SK-N-SH (cell line): Measurements from ENCODE around the gene USP1. TPM values are rescaled to one million over a fixed set of nuclear protein-coding genes. Genes with fewer than 3 reads are reported as not detected.
A peak's percentile ranks its signal among the peaks of the same experiment; 100 is the strongest.

Source experiments
- CTCF ChIA-PET: fragments of 300-600, 350-600 bp; formaldehyde crosslinking; extraction: SDS; loops from one replicate; lab custom pipeline; 2021; lab: Yijun Ruan, JAX
- POLR2A ChIA-PET: fragments of 350-600 bp; sonication (Branson Sonifier 250); formaldehyde crosslinking; extraction: SDS; loops from one replicate; lab custom pipeline; 2020; ENCODE audit warnings: antibody characterized with exemption, inconsistent platforms; lab: Yijun Ruan, JAX
- DNase-seq: peaks from one replicate; pipeline ENCODE4 v3.0.0; 2012
- H2AFZ ChIP-seq: fragments of 200-600 bp; sonication (generic); 2 replicates; pipeline ENCODE4 v1.8.1; 2016; ENCODE audit warnings: antibody characterized with exemption, mild to moderate bottlenecking, low read depth
- H3F3A ChIP-seq: fragments of 200-600 bp; sonication (generic); replicated peaks from 2 replicates; pipeline ENCODE3; 2016; ENCODE audit warnings: antibody characterized with exemption, mild to moderate bottlenecking; ENCODE audit not compliant: insufficient read depth
- H3K27ac ChIP-seq, 2 experiments: fragments of 200-500 bp in 1 of 2; fragments of 200-600 bp in 1 of 2; sonication (Bioruptor generic) in 1 of 2; sonication (generic), shearing (Covaris generic) in 1 of 2; 2 replicates each; pipeline versions ENCODE4 v1.5.1 to v1.6.1; 2014 to 2016; ENCODE audit warnings: low read depth in 2 of 2, inconsistent platforms in 1 of 2, low read length in 1 of 2, mild to moderate bottlenecking in 1 of 2, mixed read lengths in 1 of 2
- H3K27me3 ChIP-seq: fragments of 200-600 bp; sonication (generic), shearing (Covaris generic); 2 replicates; pipeline ENCODE4 v1.6.1; 2016; ENCODE audit warnings: mixed run types; ENCODE audit not compliant: insufficient read depth
- H3K36me3 ChIP-seq, 2 experiments: fragments of 200-500 bp in 1 of 2; fragments of 200-600 bp in 1 of 2; sonication (Bioruptor generic) in 1 of 2; sonication (generic) in 1 of 2; replicated peaks in 1 of 2; 2 replicates each; pipeline versions ENCODE3 to v1.5.1; 2014 to 2016; ENCODE audit warnings: low read length in 1 of 2, mild to moderate bottlenecking in 1 of 2; ENCODE audit not compliant: insufficient read depth in 2 of 2, control insufficient read depth in 1 of 2
- H3K4me1 ChIP-seq, 2 experiments: fragments of 200-500 bp in 1 of 2; fragments of 200-600 bp in 1 of 2; sonication (Bioruptor generic) in 1 of 2; sonication (generic), shearing (Covaris generic) in 1 of 2; 2 replicates each; pipeline versions ENCODE4 v1.5.1 to v1.6.1; 2014 to 2016; ENCODE audit warnings: low read depth in 1 of 2, low read length in 1 of 2, mixed run types in 1 of 2; ENCODE audit not compliant: insufficient read depth in 2 of 2, control insufficient read depth in 1 of 2
- H3K4me2 ChIP-seq: fragments of 200-600 bp; sonication (generic), shearing (Covaris generic); 2 replicates; pipeline ENCODE4 v1.6.1; 2017; ENCODE audit warnings: mixed run types
- H3K4me3 ChIP-seq, 2 experiments: fragments of 200-500 bp in 1 of 2; fragments of 200-600 bp in 1 of 2; sonication (Bioruptor generic) in 1 of 2; sonication (generic), shearing (Covaris generic) in 1 of 2; 2 replicates each; pipeline versions ENCODE4 v1.5.1 to v1.8.1; 2014 to 2016; ENCODE audit warnings: low read depth in 2 of 2, inconsistent platforms in 1 of 2, low read length in 1 of 2, mild to moderate bottlenecking in 1 of 2, mixed read lengths in 1 of 2, moderate library complexity in 1 of 2
- H3K79me2 ChIP-seq: fragments of 200-600 bp; sonication (generic); 2 replicates; pipeline ENCODE4 v1.8.1; 2017; ENCODE audit warnings: mild to moderate bottlenecking; ENCODE audit not compliant: insufficient read depth
- H3K9ac ChIP-seq: fragments of 200-600 bp; sonication (generic); 2 replicates; pipeline ENCODE4 v1.6.1; 2017; ENCODE audit warnings: mixed run types
- H3K9me2 ChIP-seq: fragments of 200-600 bp; sonication (generic); 2 replicates; pipeline ENCODE4 v1.6.1; 2017; ENCODE audit warnings: mixed run types
- H3K9me3 ChIP-seq: fragments of 200-600 bp; sonication (generic); 2 replicates; pipeline ENCODE4 v1.6.1; 2017; ENCODE audit warnings: mixed run types, mild to moderate bottlenecking, moderate library complexity
- H4K20me1 ChIP-seq: fragments of 200-600 bp; sonication (generic); 2 replicates; pipeline ENCODE4 v1.6.1; 2017; ENCODE audit warnings: mild to moderate bottlenecking, mixed run types; ENCODE audit not compliant: insufficient read depth
- EZH2phosphoT487 ChIP-seq: fragments of 200-600 bp; sonication (generic); IDR thresholded peaks from 2 replicates; pipeline ENCODE4 v1.6.1; 2017; ENCODE audit warnings: low read depth, mixed run types, mild to moderate bottlenecking, antibody characterized with exemption, moderate library complexity, borderline replicate concordance
- FOSL2 ChIP-seq: IDR thresholded peaks from 2 replicates; pipeline ENCODE4 v1.4.0; 2012; ENCODE audit warnings: low read depth, mild to moderate bottlenecking, moderate library complexity, borderline replicate concordance
- JUND ChIP-seq: IDR thresholded peaks from 2 replicates; pipeline ENCODE4 v1.4.0; 2012
- NFIC ChIP-seq: IDR thresholded peaks from 2 replicates; pipeline ENCODE4 v1.4.0; 2012; ENCODE audit warnings: borderline replicate concordance
- POLR2AphosphoS5 ChIP-seq: IDR thresholded peaks from 2 replicates; pipeline ENCODE4 v1.6.1; 2012; ENCODE audit warnings: low read depth, low read length
- RFX5 ChIP-seq: IDR thresholded peaks from 2 replicates; pipeline ENCODE4 v1.6.1; 2012; ENCODE audit warnings: mild to moderate bottlenecking, improper control_type of control experiment, low read length
- RXRA ChIP-seq: IDR thresholded peaks from 2 replicates; pipeline ENCODE4 v1.4.0; 2012; ENCODE audit warnings: low read depth, mild to moderate bottlenecking, borderline replicate concordance
- SIN3A ChIP-seq: IDR thresholded peaks from 2 replicates; pipeline ENCODE4 v1.6.1; 2012; ENCODE audit warnings: low read depth, mild to moderate bottlenecking, low read length, moderate library complexity, borderline replicate concordance
- TAF1 ChIP-seq: IDR thresholded peaks from 2 replicates; pipeline ENCODE4 v1.6.1; 2012; ENCODE audit warnings: low read depth, mild to moderate bottlenecking, low read length, moderate library complexity, borderline replicate concordance
- YY1 ChIP-seq: IDR thresholded peaks from 2 replicates; pipeline ENCODE4 v1.4.0; 2012; ENCODE audit warnings: low read depth, mild to moderate bottlenecking
- WGBS: methylation state at CpG from one replicate; pipeline ENCODE4 v1.1.6; 2017; ENCODE audit warnings: low lambda C conversion rate; 5-methylcytosine and 5-hydroxymethylcytosine counted together
- polyA plus RNA-seq, 3 experiments: library from polyadenylated mRNA; depleted of rRNA; stranded (reverse); fragments of >200 nt; gene quantifications; 2 replicates each; pipeline ENCODE4 v1.2.3, GENCODE V29; 2012
- TF ChIP-seq, protein P1 (sequence below): IDR thresholded peaks from 2 replicates; pipeline ENCODE4 v1.4.0; 2012; ENCODE audit warnings: low read depth, borderline replicate concordance
- TF ChIP-seq, protein P2 (sequence below): IDR thresholded peaks from 2 replicates; pipeline ENCODE4 v1.6.1; 2012; ENCODE audit warnings: mild to moderate bottlenecking, low read depth, low read length, moderate library complexity
- TF ChIP-seq, protein P3 (sequence below): fragments of 150-350 bp; IDR thresholded peaks from 2 replicates; pipeline ENCODE4 v1.6.1; 2017; ENCODE audit warnings: antibody characterized with exemption, low read length, low read depth, borderline replicate concordance
- TF ChIP-seq, protein P4 (sequence below): IDR thresholded peaks from 2 replicates; pipeline ENCODE4 v1.4.0; 2012; ENCODE audit warnings: low read depth
- TF ChIP-seq, protein P5 (sequence below): fragments of 200-600 bp; sonication (generic); IDR thresholded peaks from 2 replicates; pipeline ENCODE4 v1.6.1; 2017; ENCODE audit warnings: antibody characterized with exemption, mild to moderate bottlenecking, moderate library complexity

Gene USP1
- polyA plus RNA-seq, 1 of the 3 experiments (the other 2 are of a cell fraction), result 4.3 TPM

- TF ChIP-seq, protein P1, sequence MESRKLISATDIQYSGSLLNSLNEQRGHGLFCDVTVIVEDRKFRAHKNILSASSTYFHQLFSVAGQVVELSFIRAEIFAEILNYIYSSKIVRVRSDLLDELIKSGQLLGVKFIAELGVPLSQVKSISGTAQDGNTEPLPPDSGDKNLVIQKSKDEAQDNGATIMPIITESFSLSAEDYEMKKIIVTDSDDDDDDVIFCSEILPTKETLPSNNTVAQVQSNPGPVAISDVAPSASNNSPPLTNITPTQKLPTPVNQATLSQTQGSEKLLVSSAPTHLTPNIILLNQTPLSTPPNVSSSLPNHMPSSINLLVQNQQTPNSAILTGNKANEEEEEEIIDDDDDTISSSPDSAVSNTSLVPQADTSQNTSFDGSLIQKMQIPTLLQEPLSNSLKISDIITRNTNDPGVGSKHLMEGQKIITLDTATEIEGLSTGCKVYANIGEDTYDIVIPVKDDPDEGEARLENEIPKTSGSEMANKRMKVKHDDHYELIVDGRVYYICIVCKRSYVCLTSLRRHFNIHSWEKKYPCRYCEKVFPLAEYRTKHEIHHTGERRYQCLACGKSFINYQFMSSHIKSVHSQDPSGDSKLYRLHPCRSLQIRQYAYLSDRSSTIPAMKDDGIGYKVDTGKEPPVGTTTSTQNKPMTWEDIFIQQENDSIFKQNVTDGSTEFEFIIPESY, result no peak
- TF ChIP-seq YY1 (no peak), FOSL2 (0 out of 2 replicates have a peak, but pooled peaks have one; percentile 15), NFIC (0 out of 2 replicates have a peak, but pooled peaks have one; percentile 12), JUND (0 out of 2 replicates have a peak, but pooled peaks have one; percentile 24), TAF1 (no peak)
- TF ChIP-seq, protein P2, sequence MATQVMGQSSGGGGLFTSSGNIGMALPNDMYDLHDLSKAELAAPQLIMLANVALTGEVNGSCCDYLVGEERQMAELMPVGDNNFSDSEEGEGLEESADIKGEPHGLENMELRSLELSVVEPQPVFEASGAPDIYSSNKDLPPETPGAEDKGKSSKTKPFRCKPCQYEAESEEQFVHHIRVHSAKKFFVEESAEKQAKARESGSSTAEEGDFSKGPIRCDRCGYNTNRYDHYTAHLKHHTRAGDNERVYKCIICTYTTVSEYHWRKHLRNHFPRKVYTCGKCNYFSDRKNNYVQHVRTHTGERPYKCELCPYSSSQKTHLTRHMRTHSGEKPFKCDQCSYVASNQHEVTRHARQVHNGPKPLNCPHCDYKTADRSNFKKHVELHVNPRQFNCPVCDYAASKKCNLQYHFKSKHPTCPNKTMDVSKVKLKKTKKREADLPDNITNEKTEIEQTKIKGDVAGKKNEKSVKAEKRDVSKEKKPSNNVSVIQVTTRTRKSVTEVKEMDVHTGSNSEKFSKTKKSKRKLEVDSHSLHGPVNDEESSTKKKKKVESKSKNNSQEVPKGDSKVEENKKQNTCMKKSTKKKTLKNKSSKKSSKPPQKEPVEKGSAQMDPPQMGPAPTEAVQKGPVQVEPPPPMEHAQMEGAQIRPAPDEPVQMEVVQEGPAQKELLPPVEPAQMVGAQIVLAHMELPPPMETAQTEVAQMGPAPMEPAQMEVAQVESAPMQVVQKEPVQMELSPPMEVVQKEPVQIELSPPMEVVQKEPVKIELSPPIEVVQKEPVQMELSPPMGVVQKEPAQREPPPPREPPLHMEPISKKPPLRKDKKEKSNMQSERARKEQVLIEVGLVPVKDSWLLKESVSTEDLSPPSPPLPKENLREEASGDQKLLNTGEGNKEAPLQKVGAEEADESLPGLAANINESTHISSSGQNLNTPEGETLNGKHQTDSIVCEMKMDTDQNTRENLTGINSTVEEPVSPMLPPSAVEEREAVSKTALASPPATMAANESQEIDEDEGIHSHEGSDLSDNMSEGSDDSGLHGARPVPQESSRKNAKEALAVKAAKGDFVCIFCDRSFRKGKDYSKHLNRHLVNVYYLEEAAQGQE, result no peak
- TF ChIP-seq, protein P3, sequence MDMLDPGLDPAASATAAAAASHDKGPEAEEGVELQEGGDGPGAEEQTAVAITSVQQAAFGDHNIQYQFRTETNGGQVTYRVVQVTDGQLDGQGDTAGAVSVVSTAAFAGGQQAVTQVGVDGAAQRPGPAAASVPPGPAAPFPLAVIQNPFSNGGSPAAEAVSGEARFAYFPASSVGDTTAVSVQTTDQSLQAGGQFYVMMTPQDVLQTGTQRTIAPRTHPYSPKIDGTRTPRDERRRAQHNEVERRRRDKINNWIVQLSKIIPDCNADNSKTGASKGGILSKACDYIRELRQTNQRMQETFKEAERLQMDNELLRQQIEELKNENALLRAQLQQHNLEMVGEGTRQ, result no peak
- Histone ChIP-seq H3K4me3 (no peak overlapping the region), H3K36me3 (no peaks in the 10 kb centered on the region), H4K20me1 (no peaks in the 10 kb centered on the region), H2AFZ (no peak overlapping the region), H3K9ac (no peak overlapping the region), H3F3A (no peaks in the 10 kb centered on the region), H3K27me3 (no peaks in the 10 kb centered on the region; the same call in 1 of the 2 replicates), H3K4me2 (no peak overlapping the region), H3K27ac (no peak overlapping the region), H3K9me3 (no peaks in the 10 kb centered on the region), H3K9me2 (no peaks in the 10 kb centered on the region), H3K79me2 (no peaks in the 10 kb centered on the region), H3K4me1 (no peaks in the 10 kb centered on the region)
- DNase-seq, result no peak
- WGBS, result 41% methylated on average over 2 of the region's 2 CpGs
- POLR2A ChIA-PET, result interaction anchor here (0.6 kb wide), 1 partner anchor 72 kb away, joined by 3 read pairs; no protein-coding TSS in a partner anchor
- CTCF ChIA-PET, result interaction anchor here (0.6 to 4.1 kb wide), 4 partner anchors 10 to 863 kb away, joined by 3 to 22 read pairs (median 6); no protein-coding TSS in a partner anchor
Measured at GRCh38 chr1:62417351-62417999, 19.4 kb upstream of the USP1 start.

- no peaks in the 10 kb centered on the region; a peak in 1 of 4 replicates for H3K4me1 ChIP-seq
- CTCF ChIA-PET, result interaction anchor here (0.7 to 1.3 kb wide), 3 partner anchors 13 to 285 kb away, joined by 3 to 4 read pairs (median 3); no protein-coding TSS in a partner anchor
- 90% methylated on average over 1 of the region's 1 CpG for WGBS
- POLR2A ChIA-PET, result interaction anchor here (1.0 kb wide), 1 partner anchor 16 kb away, joined by 3 read pairs; no protein-coding TSS in a partner anchor
- H4K20me1 ChIP-seq, result no peaks in the 10 kb centered on the region
- DNase-seq, result no peak
- no peak overlapping the region for H3K27ac ChIP-seq
- H3K9me2 ChIP-seq, result no peaks in the 10 kb centered on the region
- H3F3A ChIP-seq, result no peaks in the 10 kb centered on the region
- H3K79me2 ChIP-seq, result no peaks in the 10 kb centered on the region
- no peak overlapping the region for H3K4me2 ChIP-seq
- H3K36me3 ChIP-seq, result no peaks in the 10 kb centered on the region
- H3K27me3 ChIP-seq, result no peaks in the 10 kb centered on the region
- H3K9me3 ChIP-seq, result no peaks in the 10 kb centered on the region
- H2AFZ ChIP-seq, result no peak overlapping the region
- no peak overlapping the region for H3K9ac ChIP-seq
- H3K4me3 ChIP-seq, result no peak overlapping the region
- TF ChIP-seq EZH2phosphoT487, result no peak
- TF ChIP-seq RFX5, result no peak
- TF ChIP-seq SIN3A, result no peak
- TF ChIP-seq, protein P4, sequence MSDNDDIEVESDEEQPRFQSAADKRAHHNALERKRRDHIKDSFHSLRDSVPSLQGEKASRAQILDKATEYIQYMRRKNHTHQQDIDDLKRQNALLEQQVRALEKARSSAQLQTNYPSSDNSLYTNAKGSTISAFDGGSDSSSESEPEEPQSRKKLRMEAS, result no peak
- no peak for TF ChIP-seq POLR2AphosphoS5
- TF ChIP-seq RXRA, result no peak
- no peak for TF ChIP-seq YY1
- TF ChIP-seq, protein P5, sequence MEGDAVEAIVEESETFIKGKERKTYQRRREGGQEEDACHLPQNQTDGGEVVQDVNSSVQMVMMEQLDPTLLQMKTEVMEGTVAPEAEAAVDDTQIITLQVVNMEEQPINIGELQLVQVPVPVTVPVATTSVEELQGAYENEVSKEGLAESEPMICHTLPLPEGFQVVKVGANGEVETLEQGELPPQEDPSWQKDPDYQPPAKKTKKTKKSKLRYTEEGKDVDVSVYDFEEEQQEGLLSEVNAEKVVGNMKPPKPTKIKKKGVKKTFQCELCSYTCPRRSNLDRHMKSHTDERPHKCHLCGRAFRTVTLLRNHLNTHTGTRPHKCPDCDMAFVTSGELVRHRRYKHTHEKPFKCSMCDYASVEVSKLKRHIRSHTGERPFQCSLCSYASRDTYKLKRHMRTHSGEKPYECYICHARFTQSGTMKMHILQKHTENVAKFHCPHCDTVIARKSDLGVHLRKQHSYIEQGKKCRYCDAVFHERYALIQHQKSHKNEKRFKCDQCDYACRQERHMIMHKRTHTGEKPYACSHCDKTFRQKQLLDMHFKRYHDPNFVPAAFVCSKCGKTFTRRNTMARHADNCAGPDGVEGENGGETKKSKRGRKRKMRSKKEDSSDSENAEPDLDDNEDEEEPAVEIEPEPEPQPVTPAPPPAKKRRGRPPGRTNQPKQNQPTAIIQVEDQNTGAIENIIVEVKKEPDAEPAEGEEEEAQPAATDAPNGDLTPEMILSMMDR, result no peak
- TF ChIP-seq, protein P3, result no peak
Measured at GRCh38 chr1:62420214-62420613, 16.6 kb upstream of the USP1 start.
